GM21576 (cell line): Measurements from ENCODE around the gene PRR7.

Experiments used
- ATAC-seq: cut with Tn5 transposase; IDR thresholded peaks from one replicate; pipeline ENCODE4 v1.9.1; 2021; ENCODE audit warnings: mild to moderate bottlenecking, moderate library complexity; ENCODE audit not compliant: unreplicated experiment

The PRR7 gene

GRCh38 chr5:177423671-177424070, 22.9 kb upstream of the PRR7 start:
- no peak for ATAC-seq

- no peak for ATAC-seq
Measured at GRCh38 chr5:177425196-177425800, 21.3 kb upstream of the PRR7 start.

- ATAC-seq, result peak; percentile 73
Measured at GRCh38 chr5:177425801-177426565, 20.6 kb upstream of the PRR7 start.

- peak; percentile 9 for ATAC-seq
Measured at GRCh38 chr5:177426566-177427210, 19.9 kb upstream of the PRR7 start, which contains the start of gene GRK6. Gene GRK6, plus strand, starts transcription at chr5:177426676. Its CDS starts 170 bp downstream, at chr5:177426846.

- ATAC-seq, result no peak
Measured at GRCh38 chr5:177427211-177427822, 19.3 kb upstream of the PRR7 start.

- ATAC-seq, result no peak
Measured at GRCh38 chr5:177427919-177428573, 18.6 kb upstream of the PRR7 start.

GRCh38 chr5:177428574-177429217, 17.9 kb upstream of the PRR7 start:
- ATAC-seq, result no peak

- no peak for ATAC-seq
Measured at GRCh38 chr5:177429248-177430040, 17.2 kb upstream of the PRR7 start.

GRCh38 chr5:177430140-177430951, 16.3 kb upstream of the PRR7 start:
- ATAC-seq, result no peak

- no peak for ATAC-seq
Measured at GRCh38 chr5:177430972-177431316, 15.7 kb upstream of the PRR7 start.

- peak; percentile 42 for ATAC-seq
Measured at GRCh38 chr5:177431317-177432142, 15.1 kb upstream of the PRR7 start.

- ATAC-seq, result no peak
Measured at GRCh38 chr5:177432143-177432838, 14.3 kb upstream of the PRR7 start.

- ATAC-seq, result no peak
Measured at GRCh38 chr5:177432839-177433657, 13.6 kb upstream of the PRR7 start.

- ATAC-seq, result no peak
Measured at GRCh38 chr5:177433658-177434217, 12.9 kb upstream of the PRR7 start.

- no peak for ATAC-seq
Measured at GRCh38 chr5:177434437-177434836, 12.2 kb upstream of the PRR7 start.
